ENCODE data around the gene IPCEF1.

IPCEF1 gene

DNA sequence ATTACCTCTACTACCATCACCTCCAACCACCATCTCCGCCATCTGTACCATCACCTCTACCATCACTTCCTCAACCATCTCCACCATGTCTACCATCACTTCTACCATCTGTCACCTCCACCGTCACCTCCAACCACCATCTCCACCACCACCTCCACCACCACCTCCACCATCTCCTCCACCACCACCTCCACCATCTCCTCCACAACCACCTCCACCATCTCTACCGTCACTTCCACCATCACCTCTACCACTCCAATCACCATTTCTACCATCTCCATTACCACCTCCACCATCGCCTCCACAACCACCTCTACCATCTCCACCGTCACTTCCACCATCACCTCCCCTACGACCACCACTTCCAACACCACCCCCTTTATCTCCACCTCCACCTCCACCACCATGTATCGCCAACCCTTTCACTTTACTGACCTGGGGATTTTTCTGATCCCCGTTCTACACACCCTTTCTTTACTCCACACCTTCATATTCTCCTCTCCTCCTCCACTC is 2.3 kb downstream of the IPCEF1 start:
- TF ChIP-seq, protein P1, sequence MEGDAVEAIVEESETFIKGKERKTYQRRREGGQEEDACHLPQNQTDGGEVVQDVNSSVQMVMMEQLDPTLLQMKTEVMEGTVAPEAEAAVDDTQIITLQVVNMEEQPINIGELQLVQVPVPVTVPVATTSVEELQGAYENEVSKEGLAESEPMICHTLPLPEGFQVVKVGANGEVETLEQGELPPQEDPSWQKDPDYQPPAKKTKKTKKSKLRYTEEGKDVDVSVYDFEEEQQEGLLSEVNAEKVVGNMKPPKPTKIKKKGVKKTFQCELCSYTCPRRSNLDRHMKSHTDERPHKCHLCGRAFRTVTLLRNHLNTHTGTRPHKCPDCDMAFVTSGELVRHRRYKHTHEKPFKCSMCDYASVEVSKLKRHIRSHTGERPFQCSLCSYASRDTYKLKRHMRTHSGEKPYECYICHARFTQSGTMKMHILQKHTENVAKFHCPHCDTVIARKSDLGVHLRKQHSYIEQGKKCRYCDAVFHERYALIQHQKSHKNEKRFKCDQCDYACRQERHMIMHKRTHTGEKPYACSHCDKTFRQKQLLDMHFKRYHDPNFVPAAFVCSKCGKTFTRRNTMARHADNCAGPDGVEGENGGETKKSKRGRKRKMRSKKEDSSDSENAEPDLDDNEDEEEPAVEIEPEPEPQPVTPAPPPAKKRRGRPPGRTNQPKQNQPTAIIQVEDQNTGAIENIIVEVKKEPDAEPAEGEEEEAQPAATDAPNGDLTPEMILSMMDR (IDR thresholded peaks at IDR 0.05; ENCODE audit: insufficient read depth, low read length, poor library complexity, severe bottlenecking) = no peak
- no peaks in the 10 kb centered on the region for H3K27me3 ChIP-seq (replicated peaks; ENCODE audit: control insufficient read depth, insufficient read depth, low read length)

DNA sequence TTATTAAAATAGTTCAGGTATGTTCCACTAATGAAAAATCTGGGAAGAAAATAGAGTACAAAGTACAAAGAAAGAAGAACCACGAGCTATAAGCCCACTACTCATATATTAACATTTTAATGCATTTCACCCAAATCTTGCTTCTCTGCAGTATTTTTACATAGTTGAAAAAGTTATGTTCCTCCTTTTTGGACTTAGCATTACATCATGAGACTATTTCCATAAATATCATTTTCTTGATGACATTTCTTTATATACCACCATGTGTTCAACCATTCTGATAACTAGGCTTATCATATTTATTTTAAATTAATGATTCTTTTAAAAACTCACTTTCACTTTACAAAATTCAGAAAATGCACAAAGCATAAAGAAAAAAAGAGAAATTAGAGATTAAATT is 3.0 kb downstream of the IPCEF1 start:
- no peak for DNase-seq (ENCODE audit: extremely low read depth, insufficient read length)
- Histone ChIP-seq H3K36me3 (ENCODE audit: control insufficient read depth, insufficient read depth, low read length) (no peaks in the 10 kb centered on the region), H3K27me3 (replicated peaks; ENCODE audit: control insufficient read depth, insufficient read depth, low read length) (no peaks in the 10 kb centered on the region), H3K4me3 (replicated peaks; ENCODE audit: low read depth, low read length) (no peak overlapping the region)
- TF ChIP-seq, protein P1 (IDR thresholded peaks at IDR 0.05; ENCODE audit: insufficient read depth, low read length, poor library complexity, severe bottlenecking) = no peak

More for the DNA sequence above, 2.3 kb downstream of the IPCEF1 start:
- H3K36me3 ChIP-seq (ENCODE audit: control insufficient read depth, insufficient read depth, low read length) = no peaks in the 10 kb centered on the region
- peak overlapping the region; percentile 25 for H3K4me3 ChIP-seq (replicated peaks; ENCODE audit: low read depth, low read length)
- no peak for DNase-seq (ENCODE audit: extremely low read depth, insufficient read length)

DNA sequence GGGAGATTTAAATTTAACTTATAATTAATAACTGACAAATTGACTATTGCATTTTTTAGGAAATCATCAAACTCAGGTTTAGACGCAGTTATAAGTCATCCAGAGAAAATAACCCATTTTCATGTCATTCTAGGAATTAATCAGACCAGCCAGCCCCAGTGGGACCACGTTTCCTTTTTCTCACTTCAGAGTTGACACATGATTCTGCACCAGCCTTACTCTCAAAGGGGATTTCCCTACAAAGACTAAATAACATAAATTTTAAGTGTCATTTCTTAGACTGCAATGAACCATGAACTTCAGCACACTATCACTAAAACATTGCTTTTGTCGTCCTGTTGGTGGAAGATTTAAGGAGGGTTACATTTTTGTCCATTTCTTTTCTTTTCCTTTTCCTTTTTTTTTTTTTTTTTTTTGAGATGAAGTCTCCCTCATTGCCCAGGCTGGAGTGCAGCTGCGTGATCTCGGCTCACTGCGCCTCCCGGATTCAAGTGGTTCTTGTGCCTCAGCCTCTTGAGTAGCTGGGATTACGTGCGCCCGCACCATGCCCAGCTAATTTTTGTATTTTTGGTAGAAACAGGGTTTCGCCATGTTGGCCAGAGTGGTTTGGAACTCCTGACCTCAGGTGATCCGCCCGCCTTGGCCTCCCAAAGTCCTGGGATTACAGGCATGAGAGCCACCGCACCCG is 3.6 kb downstream of the IPCEF1 start:
- TF ChIP-seq, protein P1 (IDR thresholded peaks at IDR 0.05; ENCODE audit: insufficient read depth, low read length, poor library complexity, severe bottlenecking) = no peak
- H3K36me3 ChIP-seq (ENCODE audit: control insufficient read depth, insufficient read depth, low read length) = no peaks in the 10 kb centered on the region

DNA sequence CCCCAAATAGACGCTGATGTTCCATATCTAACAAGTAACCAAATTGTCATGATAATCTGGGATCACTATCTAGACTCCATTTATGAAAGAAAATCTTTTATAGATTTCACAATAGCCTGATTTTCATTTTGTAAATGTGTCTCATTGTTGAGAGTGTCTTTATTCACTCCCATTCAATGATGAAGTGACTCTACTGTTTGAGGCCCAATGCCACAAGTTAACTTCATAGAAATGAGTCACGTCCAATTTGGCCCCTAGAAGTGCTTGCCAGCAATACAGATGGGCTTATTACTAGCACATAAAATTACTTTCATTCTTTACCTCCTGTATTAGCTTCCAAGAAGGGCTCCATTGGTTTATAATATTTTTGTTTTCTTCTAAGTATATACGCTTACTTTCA is 6.3 kb downstream of the IPCEF1 start:
- no peak for DNase-seq (ENCODE audit: extremely low read depth, insufficient read length)
- no peak overlapping the region for H3K4me3 ChIP-seq (replicated peaks; ENCODE audit: low read depth, low read length)
- no peaks in the 10 kb centered on the region for H3K27me3 ChIP-seq (replicated peaks; ENCODE audit: control insufficient read depth, insufficient read depth, low read length)
- TF ChIP-seq, protein P1 (IDR thresholded peaks at IDR 0.05; ENCODE audit: insufficient read depth, low read length, poor library complexity, severe bottlenecking) = no peak
- H3K36me3 ChIP-seq (ENCODE audit: control insufficient read depth, insufficient read depth, low read length) = no peaks in the 10 kb centered on the region

More for the DNA sequence above, 3.6 kb downstream of the IPCEF1 start:
- Histone ChIP-seq H3K27me3 (replicated peaks; ENCODE audit: control insufficient read depth, insufficient read depth, low read length) (no peaks in the 10 kb centered on the region), H3K4me3 (replicated peaks; ENCODE audit: low read depth, low read length) (no peak overlapping the region)
- peak; percentile 55 for DNase-seq (ENCODE audit: extremely low read depth, insufficient read length)

DNA sequence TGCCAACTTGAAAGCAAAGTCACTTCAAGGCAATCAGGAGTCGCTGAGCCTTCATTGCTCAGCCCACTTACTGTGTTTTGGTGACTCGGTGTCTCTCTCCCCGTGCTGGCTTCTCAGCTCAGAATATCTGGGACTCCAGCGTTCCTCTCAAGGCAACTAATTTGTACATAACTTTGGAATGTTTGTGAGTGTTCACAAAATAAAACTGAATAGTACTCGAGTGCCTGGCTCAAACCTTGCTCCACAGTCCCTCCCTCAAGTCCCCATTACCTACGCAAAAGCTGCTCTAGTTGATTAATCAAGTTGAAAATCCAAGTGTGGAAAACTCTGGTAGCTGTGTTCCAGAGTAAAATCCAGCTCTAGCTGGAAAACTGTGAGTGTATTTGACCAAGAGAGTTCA is 8.6 kb downstream of the IPCEF1 start:
- no peak for DNase-seq (ENCODE audit: extremely low read depth, insufficient read length)
- H3K27me3 ChIP-seq (replicated peaks; ENCODE audit: control insufficient read depth, insufficient read depth, low read length) = no peaks in the 10 kb centered on the region
- H3K36me3 ChIP-seq (ENCODE audit: control insufficient read depth, insufficient read depth, low read length) = no peaks in the 10 kb centered on the region
- TF ChIP-seq, protein P1 (IDR thresholded peaks at IDR 0.05; ENCODE audit: insufficient read depth, low read length, poor library complexity, severe bottlenecking) = no peak
- H3K4me3 ChIP-seq (replicated peaks; ENCODE audit: low read depth, low read length) = no peak overlapping the region

Data from GM06990 (cell line).